Activated T-cell treated with anti-CD3 and anti-CD28 coated beads, Interleukin-2, amount 50 U/mL, for 4 hours (primary cell): ENCODE results near the gene NQO2. TPM values are rescaled to one million over a fixed set of nuclear protein-coding genes. Genes with fewer than 3 reads are reported as not detected.

Experiments used
- ATAC-seq, 2 donors: fragments of 200-7000 bp; cut with Tn5 transposase; one replicate each; pipeline ENCODE4 v1.10.0; 2021
- DNase-seq: peaks from one replicate; pipeline ENCODE4 v3.0.0-alpha.2; 2020
- H3K27me3 Mint-ChIP-seq: one replicate; pipeline ENCODE4 v1.8.0; 2021; ENCODE audit warnings: low read depth, mixed read lengths
- H3K36me3 Mint-ChIP-seq: one replicate; pipeline ENCODE4 v1.8.0; 2022; ENCODE audit warnings: mixed read lengths; ENCODE audit not compliant: insufficient read depth
- H3K4me1 Mint-ChIP-seq: one replicate; pipeline ENCODE4 v1.8.0; 2021; ENCODE audit warnings: low read depth, mixed read lengths
- H3K4me3 Mint-ChIP-seq: one replicate; pipeline ENCODE4 v1.8.0; 2021; ENCODE audit warnings: mild to moderate bottlenecking, moderate library complexity, mixed read lengths
- H3K9me3 Mint-ChIP-seq: one replicate; pipeline ENCODE4 v1.8.0; 2021; ENCODE audit warnings: mixed read lengths
- total RNA-seq, 3 donors: library from RNA; stranded (reverse); gene quantifications; one replicate each; pipeline ENCODE4 v1.2.1, GENCODE V29; 2021

Gene NQO2, protein sequence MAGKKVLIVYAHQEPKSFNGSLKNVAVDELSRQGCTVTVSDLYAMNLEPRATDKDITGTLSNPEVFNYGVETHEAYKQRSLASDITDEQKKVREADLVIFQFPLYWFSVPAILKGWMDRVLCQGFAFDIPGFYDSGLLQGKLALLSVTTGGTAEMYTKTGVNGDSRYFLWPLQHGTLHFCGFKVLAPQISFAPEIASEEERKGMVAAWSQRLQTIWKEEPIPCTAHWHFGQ
- 10 to 100 TPM; 35.5 to 41.8 (median 38.4) TPM for total RNA-seq

DNA sequence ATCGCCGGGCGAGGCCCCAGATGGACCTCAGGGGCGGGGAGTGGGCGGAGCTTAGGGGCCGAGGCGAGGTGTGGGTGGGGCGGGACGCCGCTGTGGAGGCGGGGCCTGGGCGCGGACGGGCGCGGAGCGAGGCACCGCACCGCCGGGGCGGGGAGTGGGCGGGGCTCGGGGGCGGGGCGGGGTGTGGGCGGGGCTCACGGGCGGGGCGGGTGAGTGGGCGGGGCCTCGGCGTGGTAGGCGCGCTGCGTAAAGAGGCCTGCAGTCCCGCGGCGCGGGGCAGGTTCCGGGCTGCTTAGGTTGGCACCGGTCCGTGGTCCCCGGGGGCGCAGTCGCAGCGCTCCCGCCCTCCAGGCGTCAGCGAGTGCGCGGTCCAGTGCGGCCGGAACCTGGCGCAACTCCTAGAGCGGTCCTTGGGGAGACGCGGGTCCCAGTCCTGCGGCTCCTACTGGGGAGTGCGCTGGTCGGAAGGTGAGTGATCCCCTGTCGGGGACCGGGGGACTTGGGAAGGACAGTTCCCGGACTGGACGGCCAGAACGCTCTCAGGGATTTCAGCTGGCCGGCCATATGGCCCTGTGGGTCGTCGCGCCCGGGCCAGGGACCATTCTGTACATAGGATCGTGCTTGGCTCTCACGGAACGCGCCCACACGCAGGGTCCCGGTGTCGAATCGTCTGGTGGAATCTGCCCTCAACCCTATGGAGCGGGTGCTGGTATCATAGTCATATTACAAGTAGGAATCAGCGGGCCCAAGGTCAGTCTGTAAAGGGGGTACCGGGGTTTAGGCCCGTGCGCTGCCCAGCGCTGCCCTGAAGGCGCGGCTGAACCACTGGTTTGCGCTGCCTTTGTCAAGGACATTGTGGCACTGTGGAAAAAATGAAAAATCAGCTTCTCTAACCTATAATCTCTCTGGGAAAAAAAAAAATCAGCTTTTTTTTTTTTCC is at the start of gene NQO2:
Gene NQO2, plus strand, starts transcription at position 277 of the 940 bp plus-strand sequence. CDS start 6,659 bp downstream, outside the sequence.
- H3K4me3 Mint-ChIP-seq, result peak within 1 kb of the TSS; percentile 86
- peak; percentile 78 to 86 for ATAC-seq
- H3K4me1 Mint-ChIP-seq, result peaks cover 28% of the 10 kb centered on the region
- DNase-seq, result peak; percentile 90
- no peaks in the 10 kb centered on the region for H3K27me3 Mint-ChIP-seq
- H3K36me3 Mint-ChIP-seq, result peaks cover 3% of the 10 kb centered on the region
- H3K9me3 Mint-ChIP-seq, result no peaks in the 10 kb centered on the region

DNA sequence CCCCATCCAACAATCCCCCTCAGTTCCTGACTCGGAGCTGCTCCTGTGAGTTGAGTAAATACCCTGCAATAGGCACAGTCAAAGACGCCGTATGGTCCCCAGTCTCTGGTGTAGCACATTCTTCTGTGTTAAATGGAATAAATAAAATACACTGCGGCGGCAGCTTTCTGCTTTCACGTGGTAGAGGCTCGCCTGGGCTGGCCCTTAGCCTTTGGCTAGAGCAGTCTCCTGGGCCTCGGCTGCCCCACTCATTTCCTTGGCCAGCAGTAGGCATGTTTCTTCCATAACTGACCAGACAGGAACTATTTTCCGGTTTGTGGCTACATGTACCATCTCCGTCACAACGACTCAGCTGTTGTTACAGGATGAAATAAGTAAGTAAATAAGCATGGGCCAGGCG is 49.0 kb upstream of the NQO2 start:
- DNase-seq, result no peak
- Mint-ChIP-seq H3K9me3 (no peaks in the 10 kb centered on the region), H3K36me3 (peaks cover 20% of the 10 kb centered on the region), H3K4me1 (peaks cover 5% of the 10 kb centered on the region), H3K4me3 (no peak overlapping the region), H3K27me3 (no peaks in the 10 kb centered on the region)
- ATAC-seq, result no peak

DNA sequence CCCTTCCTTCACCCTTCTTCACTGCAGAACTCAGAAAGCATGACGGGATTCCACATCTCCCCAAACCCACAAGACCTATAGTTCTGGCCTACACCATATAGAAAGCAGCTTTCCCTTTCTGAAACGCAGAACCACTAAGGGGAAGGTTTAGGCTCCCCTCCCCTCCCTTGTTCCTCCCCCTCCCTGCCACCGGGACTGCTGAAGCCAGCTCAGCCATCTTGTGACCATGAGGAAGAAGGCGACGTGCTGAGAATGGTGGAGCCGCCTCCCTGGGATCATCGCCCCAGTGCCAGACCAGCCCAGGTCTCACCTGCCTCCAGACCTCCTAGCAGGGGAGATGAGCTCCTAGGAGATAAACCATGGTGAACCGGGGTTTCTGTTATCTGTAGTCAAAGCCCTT is 48.0 kb upstream of the NQO2 start:
- Mint-ChIP-seq H3K9me3 (no peaks in the 10 kb centered on the region), H3K4me3 (no peak overlapping the region), H3K36me3 (peaks cover 20% of the 10 kb centered on the region), H3K4me1 (peaks cover 5% of the 10 kb centered on the region), H3K27me3 (no peaks in the 10 kb centered on the region)
- no peak for DNase-seq
- no peak for ATAC-seq

DNA sequence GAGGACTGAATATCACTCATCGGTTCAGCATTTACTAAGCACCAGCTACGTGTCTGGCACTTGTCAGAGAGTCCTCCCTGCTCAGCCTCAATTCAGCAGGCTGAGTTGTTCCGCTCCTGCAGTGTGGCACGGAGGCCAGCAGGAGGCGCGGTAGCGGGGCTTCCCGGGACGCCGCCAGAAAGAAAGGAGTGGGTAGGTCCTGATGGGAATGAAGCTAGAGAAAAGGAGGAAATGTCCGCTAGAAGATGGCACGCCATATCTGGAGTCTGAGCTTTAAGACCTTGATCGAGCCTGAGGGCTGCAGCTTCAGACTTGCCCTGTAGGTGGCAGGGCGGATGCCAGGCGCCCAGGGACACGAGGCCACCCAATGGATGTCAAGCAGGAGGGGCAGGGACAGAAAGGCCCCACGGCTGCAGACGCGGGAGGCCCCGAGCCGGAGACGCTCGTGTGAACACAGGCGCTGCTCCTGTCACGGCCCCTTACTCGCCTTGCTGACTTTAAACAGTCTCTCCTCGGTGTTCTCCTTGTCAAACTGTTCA is 47.1 kb upstream of the NQO2 start:
- Mint-ChIP-seq H3K9me3 (no peaks in the 10 kb centered on the region), H3K27me3 (no peaks in the 10 kb centered on the region), H3K4me1 (peaks cover 5% of the 10 kb centered on the region), H3K36me3 (peaks cover 16% of the 10 kb centered on the region), H3K4me3 (peak overlapping the region; percentile 71)
- peak; percentile 88 for ATAC-seq
- peak; percentile 41 for DNase-seq

DNA sequence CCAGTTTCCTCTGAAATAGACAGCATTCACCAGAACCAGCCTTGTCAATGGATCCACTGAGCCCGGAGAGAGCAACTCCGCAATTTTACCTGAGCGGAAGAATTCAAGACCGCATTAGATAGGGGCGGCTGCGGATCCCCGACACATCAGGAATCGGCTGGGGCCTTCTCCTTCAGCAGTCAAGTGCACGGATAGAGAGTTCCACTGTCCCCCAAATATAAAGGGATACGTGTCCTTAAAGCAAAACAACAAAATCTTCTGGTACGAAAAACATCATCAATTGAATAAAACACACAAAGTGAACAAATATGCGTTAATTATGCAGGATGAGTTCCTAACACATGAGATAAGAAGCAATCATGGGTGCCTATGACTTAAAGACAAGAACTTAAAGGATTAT is 46.6 kb upstream of the NQO2 start:
- peaks cover 5% of the 10 kb centered on the region for H3K4me1 Mint-ChIP-seq
- H3K9me3 Mint-ChIP-seq, result no peaks in the 10 kb centered on the region
- peaks cover 11% of the 10 kb centered on the region for H3K36me3 Mint-ChIP-seq
- ATAC-seq (no peak), DNase-seq (no peak)
- no peak overlapping the region for H3K4me3 Mint-ChIP-seq
- no peaks in the 10 kb centered on the region for H3K27me3 Mint-ChIP-seq

DNA sequence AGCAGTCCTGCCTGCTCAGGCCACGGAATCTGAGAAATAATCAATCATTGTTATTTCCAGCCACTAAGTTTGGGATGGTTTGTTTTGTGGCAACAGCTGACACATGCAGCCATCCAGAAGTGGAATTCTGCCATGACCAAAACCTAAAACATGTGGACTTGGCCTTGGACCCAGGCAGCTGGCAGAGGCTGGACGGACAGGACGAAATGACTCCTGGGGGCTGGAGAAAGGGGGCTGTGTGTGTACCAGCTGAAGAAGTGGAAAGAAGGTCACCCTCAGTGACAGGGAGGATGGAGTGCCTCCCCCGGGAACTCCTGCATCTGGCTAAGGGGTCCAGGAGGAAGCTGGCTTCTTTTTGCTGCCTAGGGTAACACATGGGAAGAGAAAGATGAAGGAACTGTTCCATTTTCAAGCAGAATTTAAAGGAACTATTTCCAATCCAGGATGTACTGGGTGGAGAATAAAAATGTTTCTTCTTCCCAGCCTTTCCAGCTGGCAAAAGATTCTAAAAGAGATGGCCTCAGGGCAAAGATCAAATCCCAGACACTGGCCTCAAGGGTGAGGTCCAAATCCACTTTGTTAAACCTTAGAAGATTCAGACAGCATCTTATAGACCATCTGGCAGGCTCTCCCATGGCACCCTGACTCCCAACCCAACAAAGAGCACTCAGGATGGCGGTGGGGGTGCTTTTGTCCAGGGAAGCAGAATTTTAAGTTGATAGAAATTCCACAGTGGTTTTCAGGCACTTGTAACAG is 42.6 kb upstream of the NQO2 start:
- Mint-ChIP-seq H3K36me3 (peaks cover 4% of the 10 kb centered on the region), H3K9me3 (no peaks in the 10 kb centered on the region), H3K4me3 (no peak overlapping the region), H3K4me1 (peaks cover 10% of the 10 kb centered on the region), H3K27me3 (no peaks in the 10 kb centered on the region)
- DNase-seq (no peak), ATAC-seq (no peak)

DNA sequence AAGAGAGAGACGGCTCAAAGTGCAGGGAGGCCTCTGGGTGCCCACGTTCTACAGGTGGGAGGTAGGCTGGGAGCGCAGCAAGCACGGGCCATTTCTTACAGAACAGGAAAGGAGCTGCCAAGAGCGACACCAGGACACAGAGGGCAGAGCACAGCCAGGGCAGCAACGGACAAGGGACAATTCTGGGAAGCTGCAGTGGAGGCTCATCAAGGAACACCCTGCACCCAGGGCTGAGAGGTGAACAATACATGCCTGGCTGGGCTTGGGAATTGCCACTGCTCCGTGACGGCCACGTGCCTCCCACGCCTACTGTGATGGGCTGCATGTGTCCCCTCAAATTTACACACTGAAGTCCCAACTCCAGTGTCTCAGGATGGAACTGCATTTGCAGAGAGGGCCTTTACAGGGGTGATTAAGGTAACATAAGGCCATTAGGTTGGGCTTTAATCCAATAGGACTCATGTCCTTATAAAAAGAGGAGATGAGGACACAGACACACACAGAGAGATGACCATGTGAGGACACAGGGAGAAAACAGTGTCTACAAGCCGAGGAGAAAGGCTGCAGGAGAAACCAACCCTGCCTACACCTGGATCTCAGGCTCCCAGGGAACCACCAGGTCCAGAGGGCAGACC is 41.9 kb upstream of the NQO2 start:
- no peak overlapping the region for H3K4me3 Mint-ChIP-seq
- ATAC-seq, result no peak
- peaks cover 4% of the 10 kb centered on the region for H3K36me3 Mint-ChIP-seq
- H3K9me3 Mint-ChIP-seq, result no peaks in the 10 kb centered on the region
- no peak for DNase-seq
- H3K4me1 Mint-ChIP-seq, result peaks cover 11% of the 10 kb centered on the region
- no peaks in the 10 kb centered on the region for H3K27me3 Mint-ChIP-seq

DNA sequence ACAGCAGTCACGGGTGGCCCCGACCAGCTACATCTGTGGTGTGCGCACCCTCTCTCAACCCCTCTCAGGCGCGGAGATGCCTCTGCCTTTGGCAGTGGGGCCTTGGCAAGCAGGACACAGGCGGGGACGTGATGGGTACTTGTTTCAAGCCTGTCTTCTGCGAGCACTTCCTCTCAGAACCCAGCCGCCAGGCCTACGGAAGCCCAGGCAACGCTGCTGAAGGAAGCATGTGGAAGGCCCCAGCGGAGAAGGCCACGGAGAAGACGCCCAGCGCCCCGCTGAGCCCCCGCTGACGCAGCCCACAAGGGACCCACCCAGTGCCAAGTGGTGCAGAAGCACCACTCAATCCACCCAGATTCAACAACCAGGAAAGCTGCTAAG is 41.4 kb upstream of the NQO2 start:
- ATAC-seq (peak in 1 of 2 donors; percentile 37), DNase-seq (no peak)
- H3K4me3 Mint-ChIP-seq, result no peak overlapping the region

DNA sequence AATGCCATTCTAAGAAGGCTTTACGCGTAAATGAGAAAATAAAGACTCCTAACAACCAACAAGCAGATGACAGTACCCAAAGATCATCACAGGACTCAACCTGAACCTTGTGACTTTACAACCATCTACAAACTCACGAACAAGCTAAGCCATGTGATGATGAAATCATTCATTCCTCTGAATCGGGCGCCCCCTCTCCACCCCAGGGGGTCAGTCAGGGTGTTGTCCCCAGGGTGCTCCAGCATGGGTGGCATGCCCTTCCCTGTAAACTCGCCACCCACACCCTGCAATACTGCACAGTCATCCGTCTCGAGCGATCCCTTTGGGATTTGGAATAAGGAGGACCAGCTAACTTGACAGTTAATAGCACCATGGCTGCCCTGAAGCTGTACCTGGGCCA is 40.9 kb upstream of the NQO2 start:
- no peak for DNase-seq
- H3K9me3 Mint-ChIP-seq, result no peaks in the 10 kb centered on the region
- no peak overlapping the region for H3K4me3 Mint-ChIP-seq
- no peaks in the 10 kb centered on the region for H3K36me3 Mint-ChIP-seq
- no peaks in the 10 kb centered on the region for H3K27me3 Mint-ChIP-seq
- peaks cover 9% of the 10 kb centered on the region for H3K4me1 Mint-ChIP-seq
- ATAC-seq, result no peak

More for the DNA sequence above, 41.4 kb upstream of the NQO2 start:
- peaks cover 9% of the 10 kb centered on the region for H3K4me1 Mint-ChIP-seq
- H3K9me3 Mint-ChIP-seq, result no peaks in the 10 kb centered on the region
- H3K36me3 Mint-ChIP-seq, result no peaks in the 10 kb centered on the region
- H3K27me3 Mint-ChIP-seq, result no peaks in the 10 kb centered on the region

DNA sequence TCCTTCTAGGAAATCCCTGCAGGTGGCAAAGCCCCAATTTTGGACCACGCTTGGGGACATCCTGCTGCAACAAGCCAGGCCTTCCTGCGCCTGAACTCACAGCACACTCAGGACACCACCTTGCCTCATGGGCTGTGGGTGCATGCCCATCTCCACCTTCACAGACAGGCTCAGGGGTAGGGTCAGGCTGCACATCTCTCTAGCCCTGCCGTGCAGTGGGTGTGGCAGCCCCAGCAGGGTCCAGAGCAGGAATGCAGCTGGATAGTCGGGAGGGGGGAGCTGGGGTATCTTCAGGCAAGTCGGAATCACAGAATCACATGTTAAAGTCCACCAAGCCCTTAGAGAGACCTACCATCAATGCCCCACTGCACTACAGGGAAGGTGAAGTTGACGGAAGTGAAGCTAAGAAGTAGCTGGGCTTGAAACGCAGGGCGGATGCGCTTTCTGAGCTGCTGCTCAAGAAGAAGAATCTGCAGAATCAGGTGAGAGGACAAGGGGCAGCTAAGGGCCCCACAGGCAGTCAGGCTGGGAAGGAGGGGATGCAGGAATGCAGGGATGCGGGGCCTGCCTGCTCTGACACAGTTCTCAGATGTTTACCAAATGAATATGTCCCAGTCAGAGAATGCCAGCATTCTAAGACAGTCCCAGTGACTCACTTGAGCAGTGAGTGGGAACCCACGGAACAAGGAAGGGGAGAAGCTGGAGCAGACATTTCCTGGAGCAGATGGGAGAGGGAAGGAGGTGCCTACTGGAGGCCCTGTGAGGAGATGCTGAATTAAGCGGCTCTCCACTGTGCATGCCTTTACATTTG is 39.6 kb upstream of the NQO2 start:
- Mint-ChIP-seq H3K4me3 (no peak overlapping the region), H3K36me3 (no peaks in the 10 kb centered on the region), H3K4me1 (peaks cover 9% of the 10 kb centered on the region), H3K9me3 (no peaks in the 10 kb centered on the region), H3K27me3 (no peaks in the 10 kb centered on the region)
- ATAC-seq (no peak), DNase-seq (no peak)

DNA sequence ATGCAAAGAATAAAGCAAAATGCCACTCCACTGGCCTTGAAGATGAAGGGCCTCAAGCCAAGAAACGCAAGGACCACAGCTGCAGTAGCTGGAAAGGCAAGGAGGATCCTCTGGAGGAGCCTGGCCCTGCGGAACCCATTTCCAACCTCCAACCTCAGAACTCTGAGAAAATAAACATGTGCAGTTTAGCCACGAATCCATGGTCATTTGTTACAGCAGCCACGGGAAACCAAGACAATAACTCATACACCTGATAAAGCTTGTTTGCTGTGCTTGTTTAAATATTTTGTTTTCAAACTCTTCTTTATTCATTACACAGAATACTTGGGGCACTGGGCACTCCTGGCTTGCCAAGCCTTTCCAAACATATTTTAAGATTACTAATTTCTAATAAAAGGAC is 38.8 kb upstream of the NQO2 start:
- DNase-seq (no peak), ATAC-seq (no peak)
- no peak overlapping the region for H3K4me3 Mint-ChIP-seq
- H3K4me1 Mint-ChIP-seq, result peaks cover 9% of the 10 kb centered on the region
- no peaks in the 10 kb centered on the region for H3K27me3 Mint-ChIP-seq
- no peaks in the 10 kb centered on the region for H3K9me3 Mint-ChIP-seq
- H3K36me3 Mint-ChIP-seq, result no peaks in the 10 kb centered on the region

DNA sequence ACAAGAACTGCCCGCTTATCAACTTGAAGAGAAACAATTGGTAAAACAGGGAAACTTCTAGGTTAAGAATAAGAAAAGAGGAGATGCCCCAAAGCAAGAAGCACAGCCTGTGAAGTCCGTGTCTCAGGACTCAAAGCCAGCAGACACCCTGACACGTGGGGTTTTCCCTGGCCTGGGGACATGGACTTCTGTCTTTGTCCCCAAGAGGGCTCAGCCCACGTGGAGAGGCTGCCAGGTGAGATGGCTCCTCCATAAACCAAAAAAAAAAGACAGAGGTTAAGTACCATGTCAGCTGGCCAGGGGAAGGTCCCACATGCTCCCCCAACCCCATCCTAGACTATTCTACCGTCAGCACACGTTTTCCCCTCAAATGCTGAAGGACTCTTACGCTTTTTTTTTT is 38.2 kb upstream of the NQO2 start:
- no peaks in the 10 kb centered on the region for H3K9me3 Mint-ChIP-seq
- ATAC-seq (no peak), DNase-seq (no peak)
- peaks cover 12% of the 10 kb centered on the region for H3K4me1 Mint-ChIP-seq
- no peak overlapping the region for H3K4me3 Mint-ChIP-seq
- H3K36me3 Mint-ChIP-seq, result no peaks in the 10 kb centered on the region
- H3K27me3 Mint-ChIP-seq, result no peaks in the 10 kb centered on the region

DNA sequence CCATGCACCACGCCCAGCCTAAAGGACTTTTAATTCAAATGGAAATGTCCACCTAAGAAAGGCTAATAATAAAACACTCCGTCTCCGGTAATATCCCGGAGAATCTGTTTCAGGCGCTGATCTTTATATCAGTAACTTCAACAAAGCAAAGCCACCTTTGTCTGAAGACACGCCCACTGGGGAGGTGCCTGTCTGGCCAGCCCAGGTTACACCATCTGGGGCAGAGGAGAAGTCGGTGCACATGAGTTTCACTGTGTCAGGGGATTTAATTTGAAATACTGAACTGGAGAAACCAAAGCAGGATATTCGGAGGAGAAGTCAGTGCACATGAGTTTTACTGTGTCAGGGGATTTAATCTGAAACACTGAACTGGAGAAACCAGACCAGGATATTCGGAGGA is 37.7 kb upstream of the NQO2 start:
- Mint-ChIP-seq H3K4me1 (peaks cover 13% of the 10 kb centered on the region), H3K36me3 (no peaks in the 10 kb centered on the region), H3K9me3 (no peaks in the 10 kb centered on the region)

More for the DNA sequence above, 37.7 kb upstream of the NQO2 start:
- DNase-seq (no peak), ATAC-seq (no peak)
- no peak overlapping the region for H3K4me3 Mint-ChIP-seq
- no peaks in the 10 kb centered on the region for H3K27me3 Mint-ChIP-seq
